Measurements from ENCODE around the gene NFIX.
"Not testable (repeated sequence)": the region's sequence is repeated elsewhere in the genome, so short reads cannot be mapped to it uniquely, and the experiment has no call there.

Gene NFIX

DNA sequence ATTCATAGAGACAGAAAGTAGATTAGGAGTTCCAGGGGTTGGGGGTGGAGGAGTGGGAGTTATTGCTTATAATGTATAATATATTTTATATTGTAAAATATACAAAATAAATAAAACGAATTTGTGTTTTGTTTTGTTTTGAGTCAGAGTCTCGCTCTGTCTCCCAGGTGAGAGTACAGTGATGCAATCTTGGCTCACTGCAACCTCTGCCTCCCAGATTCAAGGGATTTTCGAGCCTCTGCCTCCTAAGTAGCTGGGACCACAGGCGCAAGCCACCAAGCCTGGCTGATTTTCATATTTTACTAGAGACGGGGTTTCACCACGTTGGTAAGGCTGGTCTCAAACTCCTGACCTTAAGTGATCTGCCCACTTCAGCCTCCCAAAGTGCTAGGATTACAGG is 35.8 kb upstream of the NFIX start:
- DNase-seq, result no peak

DNA sequence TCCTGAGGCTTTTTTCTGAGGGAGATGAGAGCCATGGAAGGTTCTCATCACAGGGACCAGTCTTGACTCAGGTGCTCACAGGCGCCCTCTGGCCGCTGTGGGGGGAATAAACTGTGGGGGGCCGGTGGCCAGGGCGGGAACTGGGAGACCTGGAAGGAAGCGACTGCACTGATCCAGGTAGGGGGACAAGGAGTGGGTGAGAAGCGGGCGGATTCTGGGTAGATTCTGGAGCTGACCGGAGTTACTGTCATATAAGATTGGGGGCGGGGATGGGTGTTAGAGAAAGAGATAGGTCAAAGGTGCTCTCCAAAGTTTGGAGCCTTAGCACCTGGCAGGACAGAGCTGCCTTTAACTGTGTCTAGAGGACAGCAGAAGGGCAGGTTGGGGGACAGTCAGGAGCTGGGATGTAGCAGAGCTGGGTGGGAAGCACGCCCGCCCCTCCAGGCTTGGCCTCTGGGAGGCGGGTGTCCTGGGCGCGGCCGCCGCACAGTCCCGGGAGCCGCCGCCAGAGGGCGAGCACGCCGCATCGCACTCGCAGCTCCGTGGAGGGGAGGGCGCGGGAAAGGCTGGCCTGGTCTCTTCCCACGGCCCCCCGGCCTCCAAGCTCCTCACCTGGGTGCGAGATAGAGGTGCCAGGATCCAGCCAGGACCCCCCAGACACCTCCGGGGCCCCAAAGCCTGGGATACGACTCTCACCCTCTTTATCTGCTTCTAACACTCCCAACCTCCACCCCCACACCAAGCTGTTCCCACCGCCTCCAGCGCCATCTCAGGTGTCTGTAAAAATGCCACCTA is 30.1 kb upstream of the NFIX start:
- peak; percentile 44 for DNase-seq

DNA sequence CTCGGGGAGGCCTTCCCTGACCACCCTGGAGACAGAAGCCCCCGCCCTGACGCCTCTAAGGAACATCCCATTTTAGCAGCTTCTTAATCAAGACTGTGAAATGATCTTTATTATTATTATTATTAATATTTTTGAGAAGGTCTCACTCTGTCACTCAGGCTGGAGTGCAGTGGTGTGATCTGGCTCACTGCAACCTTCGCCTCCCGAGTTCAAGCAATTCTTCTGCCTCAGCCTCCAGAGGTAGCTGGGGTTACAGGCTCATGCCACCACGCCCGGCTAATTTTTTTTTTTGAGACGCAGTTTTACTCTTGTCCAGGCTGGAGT is 29.5 kb upstream of the NFIX start:
- DNase-seq, result no peak

DNA sequence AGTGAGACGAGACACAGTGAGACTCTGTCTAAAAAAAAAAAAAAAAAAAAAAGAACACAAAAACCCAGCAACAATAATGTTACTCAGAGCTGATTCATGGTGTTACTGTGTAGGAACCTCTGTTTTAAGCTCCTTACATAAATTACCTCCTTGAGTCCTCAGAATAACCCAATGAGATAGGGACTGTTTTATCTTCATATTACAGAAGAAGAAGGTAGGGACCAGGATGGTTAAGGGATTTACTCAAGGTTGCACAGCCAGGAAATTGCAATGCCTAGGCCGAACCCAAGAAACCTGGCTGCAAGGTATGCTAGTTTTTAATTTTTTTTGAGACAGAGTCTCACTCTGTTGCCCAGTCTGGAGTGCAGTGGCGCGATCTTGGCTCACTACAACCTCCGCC is 27.4 kb upstream of the NFIX start:
- no peak for DNase-seq

DNA sequence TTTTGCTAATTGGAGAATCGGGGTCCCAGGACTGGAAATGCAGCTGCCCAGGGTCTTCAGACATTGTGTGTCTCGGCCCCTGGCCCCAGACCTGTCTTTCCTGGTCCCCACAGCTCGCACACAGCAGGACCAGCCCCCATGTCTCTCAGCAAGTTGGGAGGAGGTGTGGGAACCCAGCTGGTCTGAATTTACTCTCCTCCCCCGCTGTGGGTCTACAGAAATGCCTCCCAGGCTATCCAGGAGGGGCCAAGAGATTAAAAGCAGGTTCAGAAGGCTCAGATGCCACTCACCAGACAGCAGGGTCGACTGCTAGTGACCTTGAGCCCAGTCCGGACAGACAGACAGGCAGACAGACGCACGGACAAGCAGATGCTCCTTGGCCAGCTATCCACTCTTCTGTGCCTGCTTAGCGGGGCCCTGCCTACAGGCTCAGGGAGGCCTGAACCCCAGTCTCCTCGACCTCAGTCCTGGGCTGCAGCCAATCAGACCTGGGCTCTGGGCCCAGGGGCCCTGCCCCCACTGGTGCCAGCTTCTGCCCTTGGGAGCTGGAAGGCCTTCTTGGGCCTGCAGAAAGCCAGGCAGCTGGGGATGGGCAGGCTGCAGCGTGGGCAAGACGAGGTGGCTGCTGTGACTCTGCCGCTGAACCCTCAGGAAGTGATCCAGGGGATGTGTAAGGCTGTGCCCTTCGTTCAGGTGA is 25.8 kb upstream of the NFIX start, which contains the start of gene DAND5:
DAND5 (plus strand) TSS at position 285 of the 697 bp plus-strand sequence; CDS start at position 370, 85 bp downstream.
- DNase-seq, result peak; percentile 43

DNA sequence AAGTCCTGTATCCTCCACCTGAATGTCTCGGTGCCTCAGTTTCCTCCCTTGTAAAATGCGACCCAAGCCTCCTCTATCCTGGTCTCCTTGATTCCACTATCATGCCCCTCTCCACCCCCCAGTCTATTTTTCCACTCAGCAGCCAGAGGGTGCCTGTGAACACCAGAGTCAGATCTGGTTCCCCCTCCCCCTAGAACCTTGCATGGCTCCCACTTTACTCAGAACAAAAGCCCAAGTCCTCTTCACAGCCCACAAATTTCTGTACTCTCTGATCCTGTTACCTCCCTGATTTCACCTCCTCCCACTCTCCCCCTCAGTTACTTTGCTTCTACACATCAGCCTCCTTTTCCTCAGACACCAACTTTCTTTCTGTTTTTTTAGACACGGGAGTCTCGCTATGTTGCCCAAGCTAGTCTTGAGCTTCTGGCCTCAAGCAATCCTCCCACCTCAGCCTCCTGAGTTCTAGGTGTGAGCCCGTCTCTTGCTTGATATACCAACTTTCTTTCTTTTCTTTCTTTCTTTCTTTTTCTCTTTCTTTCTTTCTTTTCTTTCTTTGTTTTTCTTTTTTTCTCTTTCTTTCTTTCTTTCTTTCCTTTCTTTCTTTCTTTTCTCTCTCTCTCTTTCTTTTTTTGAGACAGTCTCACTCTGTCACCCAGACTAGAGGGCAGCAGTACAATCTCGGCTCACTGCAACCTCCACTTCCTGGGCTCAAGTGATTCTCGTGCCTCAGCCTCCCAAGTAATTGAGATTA is 25.0 kb upstream of the NFIX start:
- no peak for DNase-seq

DNA sequence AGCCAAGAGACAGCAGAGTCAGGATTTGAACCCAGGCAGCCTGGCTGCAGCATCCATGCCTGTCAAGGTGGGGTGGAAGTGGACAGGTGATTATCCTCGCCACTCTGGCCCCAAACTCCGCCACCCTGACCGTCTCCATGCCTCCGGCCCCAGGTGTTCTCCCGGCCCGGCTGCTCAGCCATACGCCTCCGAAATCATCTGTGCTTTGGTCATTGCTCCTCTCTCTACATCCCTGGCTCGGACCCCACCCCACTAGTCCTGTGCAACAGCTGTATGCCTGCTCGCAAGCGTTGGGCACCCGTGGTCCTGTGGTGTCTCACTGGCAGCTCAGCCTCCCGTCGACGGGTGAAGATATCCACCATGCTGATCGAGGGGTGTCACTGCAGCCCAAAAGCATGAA is 22.0 kb upstream of the NFIX start:
- no peak for DNase-seq

DNA sequence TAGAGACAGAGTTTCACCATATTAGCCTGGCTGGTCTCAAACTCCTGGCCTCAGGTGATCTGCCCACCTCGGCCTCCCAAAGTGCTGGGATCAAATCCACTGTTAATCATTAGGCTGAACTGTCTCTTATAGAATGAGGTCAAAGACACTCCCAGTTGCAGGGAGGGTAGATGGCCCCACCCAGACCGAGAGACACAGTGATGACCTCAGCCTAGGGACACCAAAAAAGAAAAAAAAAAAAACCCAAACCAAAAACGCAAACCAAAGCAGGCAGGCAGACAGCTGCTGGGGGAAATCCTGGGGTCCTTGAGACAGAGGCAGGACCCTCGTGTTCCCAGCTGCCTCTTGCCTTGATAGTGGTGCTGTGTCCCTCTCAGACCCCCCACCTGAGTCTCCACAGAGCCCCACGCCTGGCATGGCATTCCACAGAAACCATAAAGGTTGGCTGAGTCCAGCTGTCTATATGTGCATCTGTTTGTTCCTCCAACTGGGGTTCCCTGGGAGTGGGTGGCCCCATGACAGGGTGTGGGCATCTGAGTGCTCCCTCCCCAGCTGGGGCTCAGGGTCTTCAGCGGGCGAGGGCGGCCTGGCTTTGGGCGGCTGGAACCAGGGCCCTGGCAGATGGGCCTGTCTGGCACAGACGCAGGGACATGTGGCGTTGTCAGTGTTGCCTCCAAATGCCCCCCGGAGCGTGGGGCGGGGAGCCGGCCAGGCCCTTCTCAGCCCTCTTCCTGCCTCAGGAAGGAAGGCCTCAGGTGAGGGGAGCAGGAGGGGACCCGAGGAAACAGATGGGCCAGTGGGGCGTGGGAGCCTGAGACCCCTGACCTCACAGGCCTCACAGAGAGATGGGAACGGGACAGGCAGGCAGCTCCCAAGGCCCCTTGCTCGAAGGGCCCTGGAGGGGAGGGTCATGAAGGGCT is 20.7 kb upstream of the NFIX start:
- DNase-seq, result peak; percentile 88

DNA sequence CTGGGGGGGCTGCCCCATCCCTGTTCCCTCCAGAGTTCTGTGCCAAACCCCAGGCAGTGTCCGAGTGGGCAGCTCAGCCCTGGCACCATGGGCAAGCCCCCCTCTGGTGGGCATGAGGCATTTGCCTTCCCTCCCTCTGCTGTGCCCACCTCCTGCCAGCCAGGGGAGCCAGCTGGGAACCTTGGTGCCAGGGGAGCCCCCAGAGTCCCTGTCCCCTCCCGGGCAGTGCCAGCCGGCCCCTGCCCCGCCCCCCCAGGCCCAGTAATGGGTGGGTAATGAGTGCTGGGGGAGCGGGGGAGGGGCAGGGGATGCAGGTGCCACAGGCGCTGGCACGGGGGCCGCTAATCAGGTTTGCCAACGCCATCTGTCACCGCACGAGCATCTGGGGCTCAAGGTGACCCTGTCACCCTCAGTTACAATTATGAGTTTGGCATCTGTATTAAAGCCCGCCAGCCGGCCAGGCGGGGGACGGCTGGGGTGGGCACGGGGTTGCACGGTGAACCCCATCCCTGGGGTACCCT is 20.0 kb upstream of the NFIX start:
- peak; percentile 78 for DNase-seq

DNA sequence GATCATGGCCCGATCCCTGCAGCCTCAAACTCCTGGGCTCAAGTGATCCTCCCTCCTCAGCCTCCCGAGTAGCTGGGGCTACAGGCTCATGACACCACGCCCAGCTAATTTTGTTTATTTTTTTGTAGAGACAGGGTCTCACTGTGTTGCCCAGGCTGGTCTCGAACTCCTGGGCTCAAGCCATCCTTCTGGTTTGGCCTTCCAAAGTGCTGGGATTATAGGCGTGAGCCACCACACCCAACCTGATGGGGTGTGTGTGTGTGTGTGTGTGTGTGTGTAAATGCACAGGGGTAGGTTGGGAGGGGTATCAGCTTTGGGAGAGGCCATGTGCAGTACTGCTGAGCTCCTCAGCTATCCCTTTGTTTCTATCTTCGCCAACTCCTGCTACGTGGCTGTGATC is 19.2 kb upstream of the NFIX start:
- not testable (repeated sequence) for DNase-seq

DNA sequence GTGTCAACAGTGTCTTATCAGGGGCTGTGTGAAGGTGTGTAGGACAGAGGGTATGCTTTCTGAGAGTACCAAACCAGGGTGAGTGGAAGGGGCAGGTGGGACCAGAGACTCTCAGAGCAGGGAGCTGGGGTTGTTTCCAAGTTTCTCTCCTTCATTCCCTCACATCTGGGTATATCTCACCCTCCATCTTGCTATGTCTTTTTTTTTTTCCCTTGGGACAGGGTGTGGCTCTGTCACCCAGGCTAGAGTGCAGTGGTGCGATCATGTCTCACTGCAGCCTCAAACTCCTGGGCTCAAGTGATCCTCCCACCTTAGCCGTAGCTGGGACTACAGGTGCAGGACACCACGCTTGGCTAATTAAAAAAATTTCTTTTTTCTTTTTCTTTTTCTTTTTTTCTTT is 15.3 kb upstream of the NFIX start:
- no peak for DNase-seq

DNA sequence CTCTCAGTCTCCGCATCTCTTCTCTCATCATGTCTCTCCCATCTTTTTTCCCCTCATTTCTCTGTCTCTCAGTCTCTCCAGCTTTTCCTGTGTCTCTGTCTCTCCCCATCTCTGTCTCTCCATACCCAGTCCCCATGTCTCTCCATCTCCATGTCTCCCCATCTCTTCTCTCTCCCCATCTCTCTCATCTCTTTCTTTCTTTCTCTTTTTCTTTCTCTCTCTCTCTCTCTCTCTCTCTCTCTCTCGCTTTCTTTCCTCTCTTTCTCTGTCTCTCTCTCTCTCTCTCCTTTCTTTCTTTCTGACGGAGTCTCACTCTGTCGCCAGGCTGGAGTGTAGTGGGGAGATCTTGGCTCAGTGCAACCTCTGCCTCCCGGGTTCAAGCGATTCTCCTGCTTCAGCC is 12.6 kb upstream of the NFIX start:
- no peak for DNase-seq

DNA sequence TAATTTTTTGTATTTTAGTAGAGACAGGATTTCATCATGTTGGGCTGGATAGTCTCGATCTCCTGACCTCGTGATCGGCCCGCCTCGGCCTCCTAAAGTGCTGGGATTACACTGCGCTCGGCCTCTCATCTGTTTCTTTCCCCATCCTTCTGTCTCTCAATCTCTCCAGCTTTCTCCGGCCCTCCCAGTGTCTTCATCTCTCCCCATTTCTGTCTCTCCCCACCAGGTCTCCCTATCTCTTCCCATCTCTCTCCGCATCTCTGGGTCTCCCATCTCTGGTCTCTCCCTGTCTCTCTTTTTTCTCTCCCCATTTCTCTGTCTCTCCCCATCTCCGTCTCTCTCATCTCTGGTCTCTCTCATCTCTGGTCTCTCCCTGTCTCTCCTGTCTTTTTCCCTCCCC is 12.2 kb upstream of the NFIX start:
- DNase-seq, result no peak

DNA sequence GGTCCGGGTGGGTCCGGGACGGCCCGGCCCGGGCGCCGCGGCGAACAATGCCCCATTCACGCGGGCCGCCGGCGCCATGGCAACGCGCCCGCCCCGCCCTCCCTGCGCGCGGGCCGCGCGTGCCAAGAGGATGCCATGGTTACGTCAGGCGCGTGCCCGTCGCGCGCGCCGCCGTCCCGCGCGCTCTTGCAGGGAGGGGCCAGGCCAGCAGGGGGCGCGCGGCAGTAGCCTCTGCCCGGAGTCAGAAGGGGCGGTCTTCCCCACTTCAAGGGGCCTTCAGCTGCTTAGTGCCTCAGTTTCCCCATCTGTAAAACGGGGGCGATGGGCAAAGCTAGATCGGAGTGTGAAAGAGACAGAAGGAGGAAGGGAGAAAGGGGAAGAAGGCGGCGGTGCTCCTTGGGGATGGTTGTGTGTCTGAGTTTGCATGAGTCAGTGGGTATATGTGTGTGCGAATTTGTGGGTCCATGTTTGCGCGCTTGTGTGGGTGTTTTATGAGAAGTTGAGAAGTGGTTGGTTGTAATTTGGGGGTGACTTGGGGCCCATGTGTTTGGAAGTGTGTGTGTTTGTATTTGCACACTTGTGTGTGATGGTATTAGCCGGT is 11.6 kb upstream of the NFIX start:
- no peak for DNase-seq

DNA sequence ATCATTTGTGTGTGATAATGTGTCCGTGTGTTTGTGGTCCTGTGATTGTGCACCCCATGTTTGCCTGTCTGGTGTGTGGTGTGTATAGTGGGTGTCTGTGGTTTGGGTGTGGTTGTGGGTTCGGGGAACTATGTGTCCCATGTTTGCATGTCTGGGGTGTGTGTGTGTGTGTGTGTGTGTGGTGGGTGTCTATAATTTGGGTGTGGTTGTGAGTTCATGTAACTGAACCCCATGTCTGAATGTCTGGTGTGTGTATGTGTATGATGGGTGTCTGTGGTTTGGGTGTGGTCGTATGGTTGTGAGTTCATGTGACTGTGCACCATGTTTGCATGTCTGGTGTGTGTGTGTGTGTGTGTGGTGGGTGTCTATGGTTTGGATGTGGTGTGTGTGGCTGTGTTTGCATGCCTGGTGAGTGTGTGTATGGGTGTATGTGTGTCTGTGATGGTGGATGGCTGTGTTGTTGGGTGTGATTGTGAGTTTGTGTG is 11.1 kb upstream of the NFIX start:
- no peak for DNase-seq

DNA sequence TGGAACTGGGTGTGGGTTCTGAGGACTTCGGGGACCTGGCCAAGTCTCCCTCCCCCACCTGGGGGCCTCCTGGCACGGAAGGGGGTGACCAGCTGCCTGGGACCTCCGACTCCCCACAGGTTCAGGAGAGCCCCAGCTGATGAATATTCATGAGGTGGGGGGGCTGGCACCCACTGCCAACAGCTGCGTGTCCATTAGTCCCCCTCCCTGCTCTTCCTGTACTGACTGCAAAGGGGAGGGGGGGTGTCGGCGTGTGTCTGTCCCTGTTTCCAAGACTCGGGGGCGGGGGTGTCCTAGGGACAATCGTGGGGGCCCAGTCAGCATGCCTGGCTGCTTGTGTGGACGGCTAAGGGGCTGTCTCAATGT is 10.6 kb upstream of the NFIX start:
- DNase-seq, result peak; percentile 23

DNA sequence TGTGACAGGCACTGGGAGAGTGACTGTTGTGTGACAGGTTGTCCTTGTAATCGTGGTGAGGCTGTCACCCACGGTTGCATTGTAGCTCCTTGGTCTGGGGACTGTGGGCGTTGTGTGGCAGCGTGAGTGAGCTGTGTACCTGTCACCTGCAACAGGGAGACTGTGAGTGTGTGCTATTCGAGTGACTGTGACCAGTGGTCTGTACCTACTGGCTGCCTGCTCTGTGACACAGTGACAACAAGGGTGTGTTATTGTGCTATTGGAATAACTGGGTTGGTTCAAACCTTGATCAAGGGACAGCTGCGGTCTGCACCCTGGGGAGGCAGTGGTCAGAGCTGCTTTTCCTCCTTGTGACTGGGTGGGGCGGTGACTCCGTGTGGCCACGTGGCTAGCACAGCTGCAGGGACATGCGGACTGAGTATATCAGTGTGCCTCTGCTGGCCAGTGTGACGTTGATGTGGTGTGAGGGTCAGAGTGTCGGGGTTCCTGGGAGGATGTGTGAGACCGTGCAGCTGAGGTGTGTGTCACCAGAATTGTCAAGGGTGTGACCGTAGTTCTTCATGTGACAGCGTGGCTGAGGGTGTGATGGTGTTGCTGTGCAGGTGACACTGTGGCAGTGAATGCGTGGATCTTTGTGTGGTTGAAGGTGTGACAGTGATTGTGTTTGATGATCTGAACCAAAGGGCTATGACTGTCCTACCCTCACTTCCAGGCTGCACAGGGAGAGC is 10.1 kb upstream of the NFIX start:
- no peak for DNase-seq

DNA sequence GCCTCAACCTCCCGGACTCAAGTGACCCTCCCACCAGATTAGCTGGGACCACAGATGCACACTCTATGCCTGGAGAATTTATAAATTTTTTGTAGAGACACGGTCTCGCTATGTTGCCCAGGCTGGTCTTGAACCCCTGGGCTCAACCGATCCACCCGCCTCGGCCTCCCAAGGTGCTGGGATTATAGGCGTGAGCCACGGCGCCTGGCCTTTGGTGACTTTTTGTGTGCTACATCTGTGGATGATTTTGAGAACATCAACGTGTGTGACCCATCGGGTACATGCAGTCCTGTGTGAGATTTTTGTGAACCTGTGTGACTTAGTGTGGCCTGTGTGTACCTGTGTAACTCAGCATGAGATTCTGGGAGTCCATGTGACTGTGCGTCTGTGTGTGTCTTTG is 8.5 kb upstream of the NFIX start:
- DNase-seq, result no peak

DNA sequence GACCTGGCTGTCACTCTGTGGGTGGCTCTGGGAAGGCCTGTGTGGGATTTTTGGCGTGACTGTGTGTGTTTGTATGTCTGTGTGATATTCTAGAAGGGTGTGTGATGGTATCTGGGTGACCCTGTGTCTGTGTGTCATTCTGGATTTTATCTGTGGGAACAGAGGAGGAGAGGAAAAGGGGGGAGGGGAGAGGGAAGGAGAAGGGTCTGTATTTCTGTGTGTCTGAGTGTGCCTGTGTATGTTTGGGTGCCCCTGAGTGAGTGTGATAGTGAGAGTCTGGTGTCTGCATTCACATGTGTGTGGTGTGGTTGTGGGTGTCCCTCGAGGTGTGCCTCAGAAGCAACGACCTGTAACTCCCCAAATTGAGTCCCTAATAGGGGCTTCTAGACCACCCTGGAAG is 8.1 kb upstream of the NFIX start:
- DNase-seq, result no peak

DNA sequence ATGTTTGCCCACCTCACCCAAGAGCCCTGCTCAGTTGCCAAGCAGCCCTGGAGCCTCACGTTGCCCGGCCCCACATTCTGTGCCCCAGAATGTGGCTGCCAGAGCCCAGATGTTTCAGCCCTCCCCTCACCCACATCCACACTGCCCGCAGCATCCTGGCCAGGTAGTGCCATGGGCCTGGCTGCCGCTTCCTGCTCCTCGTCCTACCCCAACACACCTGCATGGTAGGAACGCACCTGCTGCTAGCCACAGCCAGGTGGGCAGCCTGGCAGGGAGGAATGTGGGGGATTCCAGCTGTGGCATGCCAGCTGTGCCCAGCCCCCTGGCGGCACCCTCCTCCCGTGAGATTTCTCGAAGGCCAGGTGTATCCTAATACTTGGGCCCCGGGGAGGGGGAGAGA is 7.5 kb upstream of the NFIX start:
- no peak for DNase-seq

DNA sequence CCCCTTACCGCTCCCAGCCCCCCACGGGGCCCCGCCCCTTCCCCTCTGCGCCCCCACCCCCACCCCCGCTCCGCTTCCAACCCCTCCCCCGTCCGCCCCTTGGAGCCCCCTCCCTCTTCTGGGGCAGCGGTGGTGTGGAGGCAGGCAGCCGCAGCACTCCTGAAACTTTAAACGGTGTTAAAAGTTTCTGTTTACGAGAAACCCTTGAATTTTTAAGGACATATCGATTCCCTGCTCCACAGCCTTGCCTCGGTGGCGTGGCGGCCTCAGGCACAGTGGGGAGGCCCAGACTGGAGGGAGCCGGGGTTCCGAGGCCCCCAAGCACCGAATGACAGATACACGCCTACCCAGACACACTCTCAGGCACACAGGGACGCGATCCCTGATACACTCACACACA is 4.8 kb upstream of the NFIX start:
- no peak for DNase-seq

Measured in NCI-H524 treated with DMSO at 0.1 percent for 48 hours (cell line).